Measurements from ENCODE around the gene CCDC6. TPM values are rescaled to one million over a fixed set of nuclear protein-coding genes. Genes with fewer than 3 reads are reported as not detected.
A peak's percentile ranks its signal among the peaks of the same experiment; 100 is the strongest.

Gene CCDC6
- total RNA-seq, 4 donors from 2014 or later: 30.8 to 66.0 (median 53.4) TPM

DNA sequence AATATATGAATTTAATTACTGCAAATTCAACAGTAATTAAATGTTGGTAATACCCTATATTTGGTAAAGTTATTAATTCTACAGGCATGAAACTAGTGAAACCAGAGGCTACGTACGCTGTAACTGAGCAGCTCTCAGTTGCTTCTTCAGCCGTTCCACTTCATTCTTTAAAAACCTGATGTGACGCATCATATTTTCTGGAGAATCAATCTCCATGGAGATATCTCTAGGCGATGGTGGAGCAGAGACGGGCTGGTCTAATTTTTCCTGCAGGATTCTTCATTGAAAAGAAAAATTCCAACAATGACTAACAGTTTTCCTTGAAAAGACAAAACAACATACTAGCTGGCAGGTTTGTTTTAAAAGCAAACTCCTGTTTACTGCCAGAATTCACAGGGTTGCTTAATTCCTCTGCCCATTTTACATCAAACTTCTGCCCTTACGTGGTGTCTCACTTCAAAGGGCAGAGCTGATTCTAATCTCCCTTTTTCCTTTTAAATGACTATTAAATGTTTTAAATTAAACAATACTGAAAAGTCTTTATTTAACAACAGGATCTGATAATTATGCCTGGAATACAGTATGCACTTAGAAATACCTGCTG lies 93.7 kb downstream of the CCDC6 start:
- TF ChIP-seq POLR2A (IDR thresholded peaks at IDR 0.05) (no peak), POLR2AphosphoS5 (IDR thresholded peaks at IDR 0.05) (no peak), EP300 (IDR thresholded peaks at IDR 0.05) (no peak)
- TF ChIP-seq, protein P1, sequence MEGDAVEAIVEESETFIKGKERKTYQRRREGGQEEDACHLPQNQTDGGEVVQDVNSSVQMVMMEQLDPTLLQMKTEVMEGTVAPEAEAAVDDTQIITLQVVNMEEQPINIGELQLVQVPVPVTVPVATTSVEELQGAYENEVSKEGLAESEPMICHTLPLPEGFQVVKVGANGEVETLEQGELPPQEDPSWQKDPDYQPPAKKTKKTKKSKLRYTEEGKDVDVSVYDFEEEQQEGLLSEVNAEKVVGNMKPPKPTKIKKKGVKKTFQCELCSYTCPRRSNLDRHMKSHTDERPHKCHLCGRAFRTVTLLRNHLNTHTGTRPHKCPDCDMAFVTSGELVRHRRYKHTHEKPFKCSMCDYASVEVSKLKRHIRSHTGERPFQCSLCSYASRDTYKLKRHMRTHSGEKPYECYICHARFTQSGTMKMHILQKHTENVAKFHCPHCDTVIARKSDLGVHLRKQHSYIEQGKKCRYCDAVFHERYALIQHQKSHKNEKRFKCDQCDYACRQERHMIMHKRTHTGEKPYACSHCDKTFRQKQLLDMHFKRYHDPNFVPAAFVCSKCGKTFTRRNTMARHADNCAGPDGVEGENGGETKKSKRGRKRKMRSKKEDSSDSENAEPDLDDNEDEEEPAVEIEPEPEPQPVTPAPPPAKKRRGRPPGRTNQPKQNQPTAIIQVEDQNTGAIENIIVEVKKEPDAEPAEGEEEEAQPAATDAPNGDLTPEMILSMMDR (IDR thresholded peaks at IDR 0.05): no peak
- H3K9me3 ChIP-seq: no peaks in the 10 kb centered on the region
- no peak for ATAC-seq
- H3K36me3 ChIP-seq: peaks cover 3 to 58% of the 10 kb centered on the region in 2 donors
- H3K4me3 ChIP-seq: no peak overlapping the region
- no peak overlapping the region for H3K27ac ChIP-seq
- no peaks in the 10 kb centered on the region for H3K27me3 ChIP-seq
- 72 to 74% methylated on average over 7 of the region's 7 CpGs for WGBS, 2 donors (ENCODE audit: low coverage in 1 of 2)
- peaks cover 0 to 30% (median 0%) of the 10 kb centered on the region in 3 donors for H3K4me1 ChIP-seq

DNA sequence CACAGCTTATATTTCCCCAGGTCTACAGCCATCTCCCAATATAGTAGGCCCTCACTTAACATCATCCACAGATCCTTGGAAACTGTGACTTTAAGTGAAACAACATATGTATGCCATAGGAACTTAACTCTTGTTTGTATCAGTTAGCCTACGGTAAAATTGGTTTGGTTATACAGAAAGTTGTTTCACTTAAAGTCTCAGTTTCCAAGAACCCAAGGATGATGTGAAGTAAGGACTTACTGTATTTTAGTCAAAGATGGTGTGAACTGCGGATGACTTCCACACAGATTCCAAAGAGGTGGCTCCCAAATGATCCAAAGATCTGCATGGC lies 96.7 kb downstream of the CCDC6 start:
- no peaks in the 10 kb centered on the region for H3K27me3 ChIP-seq
- H3K36me3 ChIP-seq: peaks cover 3 to 81% of the 10 kb centered on the region in 2 donors
- no peak for ATAC-seq
- TF ChIP-seq, protein P1 (IDR thresholded peaks at IDR 0.05): no peak
- no peak for TF ChIP-seq EP300 (IDR thresholded peaks at IDR 0.05)
- no peak for TF ChIP-seq POLR2AphosphoS5 (IDR thresholded peaks at IDR 0.05)
- 100% methylated on average over 2 of the region's 2 CpGs for WGBS, 2 donors (ENCODE audit: low coverage in 1 of 2)
- H3K9me3 ChIP-seq: no peaks in the 10 kb centered on the region
- H3K27ac ChIP-seq: no peak overlapping the region
- peaks cover 0 to 25% (median 0%) of the 10 kb centered on the region in 3 donors for H3K4me1 ChIP-seq
- H3K4me3 ChIP-seq: no peak overlapping the region

DNA sequence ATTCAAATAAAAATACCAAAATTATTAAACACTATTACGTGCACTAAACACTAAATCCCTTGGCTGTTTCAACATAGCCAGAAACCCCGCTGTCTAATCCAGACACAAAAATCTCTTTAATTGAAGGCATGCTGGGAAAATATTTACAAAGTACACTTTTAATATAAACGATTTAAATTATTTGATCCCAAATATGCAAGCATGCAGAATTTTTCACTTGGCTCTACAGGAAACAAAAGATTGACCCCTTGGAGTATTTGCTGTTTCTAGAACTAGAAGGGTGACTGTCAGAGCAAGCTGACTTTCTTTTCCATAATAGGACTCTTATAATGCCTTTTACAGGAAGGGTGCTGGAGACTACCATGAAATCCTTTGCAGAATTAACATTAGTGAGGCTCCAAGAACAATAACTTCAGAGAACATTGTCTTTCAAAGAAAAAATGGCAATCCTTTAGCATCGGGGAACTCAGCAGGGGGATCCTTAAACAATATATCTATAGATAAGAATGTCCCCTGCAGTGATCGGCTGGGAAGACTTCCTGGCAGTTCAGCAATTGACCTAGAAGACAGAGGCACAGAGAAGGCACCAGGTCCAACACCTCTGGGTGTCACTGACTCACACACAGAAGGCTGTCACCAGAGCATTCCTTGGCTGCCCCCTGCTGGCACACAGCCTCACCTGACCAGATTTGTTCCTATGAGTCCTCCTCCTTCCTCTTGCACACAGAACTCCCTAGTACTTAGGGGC lies 97.3 kb downstream of the CCDC6 start:
- no peak for ATAC-seq
- Histone ChIP-seq H3K27me3 (no peaks in the 10 kb centered on the region), H3K36me3 (peaks cover 3 to 86% of the 10 kb centered on the region in 2 donors), H3K9me3 (no peaks in the 10 kb centered on the region), H3K27ac (no peak overlapping the region), H3K4me1 (peaks cover 0 to 25% (median 0%) of the 10 kb centered on the region in 3 donors), H3K4me3 (no peak overlapping the region)
- TF ChIP-seq, protein P1 (IDR thresholded peaks at IDR 0.05): peak; percentile 30 to 68 (median 44)
- TF ChIP-seq EP300 (IDR thresholded peaks at IDR 0.05) (no peak), POLR2AphosphoS5 (IDR thresholded peaks at IDR 0.05) (no peak)
- 54 to 55% methylated on average over 4 to 5 of the region's 5 CpGs for WGBS, 2 donors (ENCODE audit: low coverage in 1 of 2)

DNA sequence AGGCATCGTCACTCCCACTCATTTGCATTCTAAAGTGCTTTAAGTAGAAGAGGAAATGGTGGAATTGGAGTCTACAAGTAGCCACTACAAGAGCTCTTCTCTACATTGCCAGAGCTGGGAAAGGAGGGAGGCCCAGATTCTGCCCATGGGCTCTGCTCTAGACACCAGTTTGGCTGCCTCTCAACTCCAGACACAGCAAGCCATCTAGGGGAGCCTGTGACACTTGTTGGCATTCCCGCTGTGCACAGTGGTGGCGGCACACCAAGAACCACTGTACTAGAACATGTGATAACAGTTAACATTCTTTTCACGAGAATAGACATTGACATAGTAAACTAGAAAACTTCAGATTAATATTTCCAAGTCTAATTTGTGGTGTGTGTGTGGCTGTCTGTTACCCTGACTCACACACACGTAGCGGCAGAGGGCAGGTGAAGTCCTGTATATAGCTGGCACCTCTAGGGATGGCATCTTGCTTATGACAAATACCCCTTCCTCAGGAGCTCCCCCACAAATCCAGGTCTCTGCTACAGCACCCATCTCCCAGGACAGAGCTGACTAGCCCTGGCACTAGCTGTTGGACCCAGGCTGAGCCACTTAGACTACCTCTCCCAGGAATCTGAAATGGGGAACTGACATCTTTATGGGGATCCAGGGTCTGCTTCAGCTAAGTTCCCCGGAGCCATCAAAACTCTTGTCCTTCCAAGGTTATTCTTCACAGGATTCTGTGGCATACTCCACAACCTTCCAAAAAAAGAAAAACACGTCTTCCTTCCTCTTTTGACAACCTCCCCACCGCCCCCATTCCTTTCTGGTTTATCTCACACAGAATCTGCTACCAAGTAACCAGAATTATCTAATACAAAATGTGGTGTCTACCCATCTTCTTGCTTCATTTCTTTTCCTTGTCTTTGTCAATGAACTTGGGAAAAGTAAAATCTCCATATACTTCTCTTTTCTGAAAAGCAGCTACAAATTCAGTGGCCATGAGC lies 98.4 kb downstream of the CCDC6 start:
- Histone ChIP-seq H3K4me1 (peaks cover 0 to 25% (median 0%) of the 10 kb centered on the region in 3 donors), H3K36me3 (peaks cover 3 to 89% of the 10 kb centered on the region in 2 donors), H3K27ac (no peak overlapping the region), H3K27me3 (no peaks in the 10 kb centered on the region), H3K9me3 (no peaks in the 10 kb centered on the region), H3K4me3 (no peak overlapping the region)
- WGBS, 2 donors (ENCODE audit: low coverage in 1 of 2): 93 to 98% methylated on average over 7 to 9 of the region's 9 CpGs
- TF ChIP-seq EP300 (IDR thresholded peaks at IDR 0.05): no peak
- no peak for ATAC-seq

DNA sequence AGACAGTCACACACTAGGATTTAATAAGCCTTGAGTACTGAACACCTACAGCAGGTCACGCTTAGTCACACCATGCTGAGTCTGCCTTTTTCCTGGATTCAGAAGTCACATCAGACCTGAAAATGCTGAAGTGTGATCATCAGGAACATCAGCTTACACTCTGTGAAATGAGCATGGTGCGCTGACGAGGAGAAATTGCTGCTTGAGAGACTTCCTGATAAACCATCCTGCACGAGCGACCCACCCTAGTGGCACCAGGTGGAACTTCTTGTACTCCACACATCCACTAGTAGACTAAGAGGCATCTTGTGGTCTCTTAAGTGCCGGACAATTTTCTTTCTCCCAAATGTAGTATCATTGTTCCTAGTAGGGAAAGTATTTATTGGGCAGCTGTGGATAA lies 101.3 kb downstream of the CCDC6 start:
- Histone ChIP-seq H3K4me1 (peaks cover 0 to 25% (median 0%) of the 10 kb centered on the region in 3 donors), H3K9me3 (no peaks in the 10 kb centered on the region), H3K4me3 (no peak overlapping the region), H3K27me3 (no peaks in the 10 kb centered on the region), H3K27ac (no peak overlapping the region), H3K36me3 (peaks cover 0 to 80% of the 10 kb centered on the region in 2 donors)
- WGBS, 2 donors (ENCODE audit: low coverage in 1 of 2): 81 to 83% methylated on average over 2 to 6 of the region's 6 CpGs
- ATAC-seq: no peak
- TF ChIP-seq POLR2A (IDR thresholded peaks at IDR 0.05): no peak
- TF ChIP-seq, protein P1 (IDR thresholded peaks at IDR 0.05): peak in 2 of 4 experiments; percentile 5 to 27
